ENCODE measurements around the gene KCNQ1.

KCNQ1 gene

DNA sequence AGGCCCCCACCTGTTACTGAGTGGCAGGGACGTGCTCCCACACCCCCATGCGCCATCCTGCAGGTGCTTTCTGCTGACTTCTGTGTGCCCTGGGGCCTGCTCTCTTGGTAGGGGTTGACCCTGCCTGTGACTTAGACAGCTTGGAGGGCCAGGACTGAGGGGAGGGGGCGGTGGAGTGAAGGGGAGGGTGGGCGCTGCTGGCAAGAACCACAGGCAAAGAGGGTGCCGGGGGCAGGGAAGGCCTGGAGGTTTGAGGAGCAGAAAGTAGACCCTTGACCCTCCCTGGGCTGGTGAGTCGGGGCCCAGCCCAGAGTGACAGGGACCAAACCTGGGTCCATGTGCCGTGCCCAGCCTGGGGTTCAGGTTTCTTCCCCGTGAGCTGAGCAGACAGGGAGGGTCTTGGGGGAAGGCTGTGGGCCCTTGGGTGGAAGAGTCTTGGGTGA lies 17.8 kb downstream of the KCNQ1 start:
- DNase-seq: no peak

DNA sequence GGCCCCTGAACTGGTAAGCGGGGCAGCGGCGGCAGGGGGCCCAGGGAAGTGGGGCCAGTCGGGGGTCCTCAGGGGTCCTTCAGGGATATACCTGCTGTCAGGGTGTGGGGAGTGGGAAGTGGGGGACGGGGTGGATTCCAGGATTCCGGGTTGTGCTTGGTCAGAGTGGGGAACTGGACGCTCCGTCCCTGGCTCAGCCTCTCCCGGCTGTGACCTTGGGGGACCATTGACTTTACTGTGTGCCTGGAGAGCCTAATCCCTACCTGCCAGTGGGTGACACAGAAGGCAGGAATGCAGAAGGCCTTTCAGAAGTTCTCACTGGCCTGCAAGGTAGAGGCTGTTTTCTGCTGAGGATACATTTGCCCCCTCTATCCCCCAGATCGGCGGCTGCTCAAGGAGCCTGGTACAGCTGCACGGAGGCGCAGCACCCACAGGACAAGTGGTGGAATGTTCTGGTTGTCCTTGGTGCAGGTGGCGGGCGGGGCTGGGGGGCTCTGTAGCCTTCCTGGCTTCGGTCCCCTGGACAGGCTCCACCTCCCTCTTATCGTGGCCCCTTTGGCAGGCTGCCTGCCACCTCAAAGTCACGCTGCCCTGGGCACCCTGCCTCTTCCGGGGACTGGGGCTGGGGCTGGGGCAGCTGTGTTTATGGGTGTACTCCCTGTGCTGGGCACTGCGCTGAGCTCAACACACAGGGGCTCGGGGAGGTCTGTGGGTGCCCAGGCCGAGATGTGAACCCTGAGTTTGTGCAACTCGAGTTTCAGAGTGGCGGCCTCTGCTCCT lies 18.4 kb downstream of the KCNQ1 start:
- DNase-seq: no peak

DNA sequence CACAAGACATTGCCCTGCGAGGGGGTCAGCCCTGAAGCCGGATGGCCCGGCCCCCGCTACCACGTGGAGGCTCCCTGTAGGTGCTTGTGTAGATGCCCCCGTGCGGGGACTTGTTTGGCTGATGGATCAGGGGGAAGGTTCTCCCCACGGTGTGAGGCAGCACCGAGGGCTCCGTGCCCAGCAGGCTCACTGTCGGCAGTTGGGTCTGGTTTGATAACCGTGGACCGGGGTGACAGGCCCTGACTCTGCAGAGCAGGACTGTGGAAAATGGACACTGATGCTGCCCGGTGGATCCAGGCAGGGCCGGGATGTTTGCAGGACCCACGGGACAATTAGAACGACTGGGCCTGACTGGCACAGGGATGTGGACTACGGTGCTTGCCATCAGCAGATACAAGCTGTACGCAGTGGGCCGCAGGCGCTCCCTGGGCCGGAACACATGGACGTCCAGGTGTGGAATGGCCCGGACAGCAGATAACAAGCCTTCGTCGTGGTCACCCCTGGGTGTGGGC lies 19.0 kb downstream of the KCNQ1 start:
- no peak for DNase-seq

DNA sequence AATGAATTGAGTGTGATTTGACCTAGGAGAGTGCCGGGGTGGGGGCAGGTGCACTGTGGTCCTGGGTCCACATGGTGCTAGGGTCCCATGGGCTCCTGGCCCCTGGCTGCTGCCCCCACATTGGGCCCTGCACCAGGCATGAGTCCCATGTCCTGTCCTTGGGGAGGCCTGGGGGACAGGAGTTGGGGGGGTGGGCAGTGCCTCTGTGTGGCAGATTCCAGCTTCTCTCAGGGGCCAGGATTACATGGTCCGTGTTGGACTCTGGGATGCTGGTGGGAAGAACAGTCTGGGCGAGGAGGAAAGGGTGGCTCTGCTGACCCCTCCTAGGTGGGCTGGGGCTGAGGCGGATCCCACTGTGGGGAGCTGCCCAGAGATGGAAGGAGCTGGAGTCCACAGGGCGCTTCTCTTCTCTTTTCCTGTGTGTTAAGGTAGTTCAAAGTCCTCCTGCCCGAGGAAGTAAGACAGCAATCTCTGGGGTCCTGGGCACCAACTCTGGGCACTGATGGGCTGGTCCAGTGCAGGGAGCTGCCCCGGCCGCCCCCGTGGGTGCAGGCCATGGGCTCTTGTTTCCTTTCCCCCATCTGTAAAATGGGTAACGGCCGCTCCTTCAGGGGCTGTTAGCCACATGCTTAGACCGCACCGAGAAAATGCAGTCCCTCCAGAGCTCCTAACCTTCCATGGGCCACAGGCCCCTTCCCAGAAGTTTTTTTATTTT lies 19.8 kb downstream of the KCNQ1 start:
- DNase-seq: no peak

DNA sequence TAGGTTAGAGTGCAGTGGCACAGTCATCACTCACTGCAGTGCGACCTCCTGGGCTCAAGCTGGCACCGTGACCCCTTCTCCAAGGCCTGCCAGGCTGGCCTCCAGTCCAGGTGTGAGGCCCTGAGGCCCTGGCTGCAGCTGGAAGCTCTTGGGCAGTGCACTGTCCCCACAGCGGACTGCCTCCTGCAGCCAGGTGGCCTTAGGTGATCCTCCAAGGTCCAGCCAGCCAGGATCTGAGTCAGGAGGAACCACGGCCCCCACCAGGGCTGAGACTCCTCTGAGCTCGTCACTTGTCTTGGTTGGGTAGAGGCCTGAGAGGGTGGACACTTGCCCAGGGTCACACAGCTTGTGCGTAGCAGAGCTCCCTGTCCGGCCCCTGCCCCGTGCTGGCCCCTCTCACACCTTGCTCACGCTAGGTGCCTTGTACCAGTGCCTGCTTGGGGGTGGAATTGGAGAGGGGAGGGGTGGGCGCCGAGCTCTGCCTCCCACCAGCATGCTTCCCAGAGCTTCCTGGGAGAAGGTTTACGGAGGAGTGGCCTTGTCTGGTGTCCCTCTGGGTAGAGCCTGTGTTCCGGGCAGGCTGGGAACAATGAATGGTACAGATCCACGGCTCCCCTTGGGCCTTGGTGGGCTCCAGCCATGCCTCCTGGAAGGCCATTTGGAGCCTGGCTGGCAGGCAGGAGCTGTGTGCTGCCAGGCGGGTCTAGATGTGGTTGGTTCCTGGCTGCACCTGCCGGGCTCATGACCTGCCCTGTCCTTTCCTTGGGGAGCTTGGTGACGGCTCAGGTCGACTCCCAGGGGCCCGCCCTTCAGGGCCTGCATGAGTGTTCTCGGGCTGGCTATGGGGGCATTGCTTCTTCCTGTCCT lies 20.6 kb downstream of the KCNQ1 start:
- DNase-seq: no peak

DNA sequence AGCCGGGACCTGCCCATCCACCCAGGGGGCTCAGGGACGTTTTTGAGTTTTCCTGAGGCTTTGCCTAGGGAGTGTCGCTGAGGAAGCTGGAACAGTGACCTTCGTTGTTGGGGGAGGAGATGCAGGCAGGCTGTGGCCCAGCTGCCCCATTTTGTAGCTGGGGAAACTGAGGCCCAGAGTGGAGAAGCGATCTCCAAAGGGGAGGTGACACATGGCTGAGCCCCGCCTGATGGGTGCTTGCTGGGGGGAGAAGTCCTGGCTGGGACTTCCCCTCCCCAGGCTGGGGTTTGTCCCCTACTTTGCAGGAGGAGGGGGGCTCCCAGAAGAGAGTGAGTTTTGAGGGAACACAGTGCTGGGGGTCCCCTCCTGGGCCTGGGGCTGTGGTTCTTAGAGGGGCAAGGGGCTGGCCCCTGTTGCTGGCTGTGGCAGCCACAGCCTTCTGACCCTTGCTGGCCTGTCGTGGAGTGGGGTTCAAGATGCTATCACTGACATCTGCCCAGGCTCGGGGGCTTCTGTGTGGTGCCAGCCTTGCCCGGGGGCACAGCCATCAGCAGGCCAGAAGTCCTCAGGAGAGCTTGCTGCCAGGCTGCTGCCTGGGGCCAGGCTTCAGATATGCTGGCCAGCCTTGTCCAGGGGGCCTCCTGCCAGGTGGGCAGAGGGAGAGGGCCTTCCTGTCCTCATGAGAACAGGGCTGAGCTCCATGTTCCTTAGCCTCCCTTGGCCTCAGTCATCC lies 21.4 kb downstream of the KCNQ1 start:
- DNase-seq: no peak

DNA sequence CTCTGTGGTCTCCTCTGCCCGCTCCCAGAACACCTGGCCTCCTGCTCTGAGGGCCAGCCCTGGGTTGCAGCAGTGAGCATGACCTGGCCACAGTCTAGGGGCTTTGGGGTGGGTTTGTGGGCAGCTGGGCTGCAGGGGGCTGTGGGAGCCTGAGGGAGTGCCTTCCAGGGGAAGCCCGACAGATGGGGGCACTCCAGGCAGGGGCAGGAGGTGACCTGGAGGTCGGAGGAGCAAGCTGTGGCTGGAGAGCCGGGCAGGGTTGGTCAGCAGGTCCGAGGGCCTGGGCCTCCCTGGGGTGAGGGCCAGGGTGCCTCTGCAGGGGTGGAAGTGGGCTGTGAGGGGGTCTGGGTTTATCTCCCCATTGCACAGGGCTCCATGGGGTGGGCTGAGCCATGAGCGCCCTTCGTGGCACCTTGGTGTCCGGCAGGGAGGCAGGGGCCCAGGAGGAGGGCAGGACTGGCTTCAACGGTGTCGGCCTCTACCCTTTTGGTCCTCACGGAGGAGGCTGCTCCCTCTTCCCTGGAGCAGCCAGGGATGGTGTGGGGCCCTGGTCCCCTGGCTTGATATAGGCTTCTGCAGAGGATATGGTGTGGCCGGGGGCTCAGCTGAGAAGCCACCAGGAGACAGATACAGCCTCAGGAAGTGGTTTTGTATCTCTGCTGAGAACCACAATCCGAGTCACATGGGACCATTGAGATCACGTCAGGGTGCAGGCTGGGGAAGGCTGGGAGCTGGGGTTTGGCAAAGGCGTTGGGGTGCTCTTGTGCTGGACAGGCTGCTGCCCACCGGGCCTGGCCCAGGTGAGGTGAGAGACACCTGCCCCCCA lies 22.3 kb downstream of the KCNQ1 start:
- peak; percentile 48 for DNase-seq

DNA sequence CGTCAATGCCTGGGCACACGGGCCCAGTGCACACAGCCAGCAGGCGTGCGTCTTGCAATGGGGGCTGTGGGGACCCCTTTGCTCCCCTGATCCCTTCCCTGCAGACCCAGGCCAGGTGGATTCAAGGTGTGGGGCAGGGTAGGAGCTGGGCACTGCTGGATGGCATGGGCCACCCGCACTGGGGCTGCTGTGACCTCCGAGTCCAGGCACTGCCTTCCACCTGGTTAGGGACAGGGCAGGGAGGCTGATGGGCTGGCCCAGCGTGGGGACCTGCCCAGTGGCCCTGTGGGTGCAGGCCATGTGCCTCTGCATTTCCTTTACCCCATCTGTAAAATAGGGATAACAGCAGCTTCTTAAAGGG lies 22.9 kb downstream of the KCNQ1 start:
- DNase-seq: no peak

DNA sequence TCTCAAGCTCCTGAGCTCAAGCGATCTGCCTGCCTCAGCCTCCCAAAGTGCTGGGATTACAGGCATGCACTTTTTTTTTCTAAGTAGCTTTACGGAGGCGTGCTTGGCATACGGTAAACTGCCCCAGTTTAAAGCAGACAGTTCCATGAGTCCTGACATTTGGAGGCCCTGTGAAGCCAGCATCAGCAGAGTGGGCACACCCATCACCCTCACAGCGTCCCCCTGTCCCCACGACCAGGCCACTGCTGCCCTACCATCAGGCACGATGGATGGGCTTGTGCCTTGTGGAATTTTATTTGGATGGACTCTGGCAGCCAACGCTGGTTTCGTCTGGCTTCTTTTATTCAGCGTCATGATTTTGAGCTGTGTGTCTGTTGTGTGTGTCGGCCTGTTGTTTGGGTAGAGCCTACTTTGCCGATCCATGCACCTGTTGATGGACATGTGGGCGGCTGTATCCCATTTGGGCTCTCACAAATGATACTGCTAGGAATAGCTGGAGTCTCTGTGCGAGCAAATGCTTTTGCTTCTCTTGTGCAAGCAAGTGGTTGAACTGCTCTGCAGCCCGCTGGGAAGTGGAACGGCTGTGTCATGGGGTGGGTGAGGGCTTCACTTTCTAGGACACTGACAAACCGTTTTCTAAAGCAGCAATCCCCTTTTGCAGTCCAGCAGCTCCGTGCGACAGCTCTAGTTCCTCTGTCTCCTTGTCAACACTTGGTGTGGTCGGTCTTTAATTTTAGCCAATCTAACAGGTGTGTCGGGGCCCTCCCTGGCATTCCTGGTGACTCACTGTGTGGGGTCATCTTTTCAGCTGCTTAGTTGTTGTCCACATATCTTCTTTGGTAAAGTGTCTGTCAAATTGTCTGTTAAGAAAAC lies 23.8 kb downstream of the KCNQ1 start:
- DNase-seq: no peak

DNA sequence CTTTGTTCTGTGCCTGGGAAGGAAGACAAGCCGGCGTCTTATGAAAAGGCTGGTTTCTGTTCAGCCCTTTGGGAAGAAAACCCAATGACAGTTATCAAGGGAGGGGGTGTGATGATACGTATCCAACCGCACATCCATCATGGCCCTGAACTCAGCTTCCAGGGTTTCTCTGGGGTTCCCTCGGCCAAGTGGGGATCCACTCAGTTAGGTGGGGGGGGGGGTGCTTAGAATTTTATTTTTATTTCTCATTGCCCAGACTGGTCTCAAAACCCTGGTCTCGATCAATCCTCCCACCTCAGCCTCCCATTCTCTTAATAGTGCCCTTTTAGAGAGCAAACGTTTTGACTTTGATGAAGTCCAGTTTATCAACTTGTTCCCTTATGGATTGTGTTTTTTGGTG lies 25.7 kb downstream of the KCNQ1 start:
- no peak for DNase-seq

DNA sequence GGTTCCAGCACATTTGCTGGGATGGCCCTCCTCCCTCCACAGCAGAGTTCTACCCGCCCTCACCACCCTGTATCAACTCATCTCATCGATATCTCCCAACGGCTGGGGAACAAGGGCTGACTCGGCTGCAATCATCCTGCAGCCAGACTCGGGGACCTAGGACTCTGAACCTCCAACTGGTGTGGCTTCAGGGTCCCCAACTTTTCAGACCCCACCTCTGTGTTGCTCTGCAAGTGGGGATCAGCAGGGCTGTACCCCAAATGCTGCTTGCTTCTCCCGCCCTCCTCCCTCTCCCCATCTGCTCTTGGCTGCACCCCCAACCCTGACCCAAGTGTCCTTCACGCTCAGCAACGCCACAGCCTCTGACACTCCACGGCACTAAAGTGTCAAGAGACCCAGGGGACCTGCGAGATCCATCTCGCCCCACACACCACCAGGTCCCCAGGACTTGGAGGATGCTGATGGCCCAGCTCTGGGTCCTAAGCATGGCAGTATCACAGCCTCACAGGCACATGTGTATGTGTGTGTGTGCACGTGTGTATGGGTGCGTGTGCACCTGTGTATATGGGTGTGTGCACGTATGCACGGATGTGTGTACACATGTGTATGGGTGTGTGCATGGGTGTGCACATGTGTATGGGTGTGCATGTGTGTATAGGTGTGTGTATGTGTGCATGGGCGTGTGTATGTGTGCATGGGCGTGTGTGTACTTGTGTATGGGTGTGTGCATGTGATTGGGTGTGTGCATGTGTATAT lies 26.4 kb downstream of the KCNQ1 start:
- no peak for DNase-seq

DNA sequence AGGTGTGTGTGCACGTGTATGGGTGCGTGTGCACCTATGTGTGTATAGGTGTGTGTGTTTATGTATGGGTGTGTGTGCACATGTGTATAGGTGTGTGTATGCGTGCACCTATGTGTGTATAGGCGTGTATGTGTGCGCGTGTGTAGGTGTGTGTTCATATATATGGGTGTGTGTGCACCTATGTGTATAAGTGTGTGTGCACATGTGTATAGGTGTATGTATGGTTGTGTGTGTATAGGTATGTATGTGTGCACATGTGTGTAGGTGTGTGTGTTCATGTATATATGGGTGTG lies 26.9 kb downstream of the KCNQ1 start:
- DNase-seq: no peak

DNA sequence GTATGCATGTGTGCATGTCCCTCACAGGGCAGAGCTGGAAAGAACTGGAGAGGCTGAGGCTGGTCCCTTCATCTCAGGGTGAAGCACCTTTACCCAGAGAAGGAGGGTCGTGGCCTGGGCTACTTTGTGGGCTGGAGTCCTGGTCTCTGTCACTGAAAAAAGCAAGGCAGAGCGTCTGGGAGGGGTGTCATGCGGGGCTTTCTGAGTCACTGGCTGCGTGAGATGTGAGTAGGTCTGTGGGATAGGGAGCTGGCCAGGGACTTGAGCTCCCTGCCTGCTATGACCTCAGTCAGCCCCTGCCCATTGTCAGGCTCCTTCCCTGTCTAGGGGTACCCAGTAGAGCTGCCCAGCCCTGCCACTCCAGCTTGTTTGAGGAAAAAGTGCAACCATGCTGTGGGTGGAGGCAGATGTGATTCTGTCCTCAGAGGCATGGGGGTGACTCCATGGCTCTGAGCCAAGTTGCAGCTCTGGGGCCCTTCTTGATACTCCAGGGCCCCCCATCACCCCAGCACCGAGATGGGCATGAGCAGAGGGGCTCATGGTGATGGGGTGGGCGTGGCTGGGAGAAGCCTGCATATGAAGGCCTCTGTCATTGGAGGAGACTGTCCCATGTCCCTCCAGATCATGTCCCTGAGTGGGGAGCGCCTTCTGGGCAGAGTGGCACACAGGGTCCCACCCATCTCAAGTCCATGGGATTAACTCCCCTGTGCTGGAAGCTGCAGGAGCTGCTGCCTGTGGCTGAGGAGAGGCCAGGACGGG lies 27.8 kb downstream of the KCNQ1 start:
- DNase-seq: no peak

DNA sequence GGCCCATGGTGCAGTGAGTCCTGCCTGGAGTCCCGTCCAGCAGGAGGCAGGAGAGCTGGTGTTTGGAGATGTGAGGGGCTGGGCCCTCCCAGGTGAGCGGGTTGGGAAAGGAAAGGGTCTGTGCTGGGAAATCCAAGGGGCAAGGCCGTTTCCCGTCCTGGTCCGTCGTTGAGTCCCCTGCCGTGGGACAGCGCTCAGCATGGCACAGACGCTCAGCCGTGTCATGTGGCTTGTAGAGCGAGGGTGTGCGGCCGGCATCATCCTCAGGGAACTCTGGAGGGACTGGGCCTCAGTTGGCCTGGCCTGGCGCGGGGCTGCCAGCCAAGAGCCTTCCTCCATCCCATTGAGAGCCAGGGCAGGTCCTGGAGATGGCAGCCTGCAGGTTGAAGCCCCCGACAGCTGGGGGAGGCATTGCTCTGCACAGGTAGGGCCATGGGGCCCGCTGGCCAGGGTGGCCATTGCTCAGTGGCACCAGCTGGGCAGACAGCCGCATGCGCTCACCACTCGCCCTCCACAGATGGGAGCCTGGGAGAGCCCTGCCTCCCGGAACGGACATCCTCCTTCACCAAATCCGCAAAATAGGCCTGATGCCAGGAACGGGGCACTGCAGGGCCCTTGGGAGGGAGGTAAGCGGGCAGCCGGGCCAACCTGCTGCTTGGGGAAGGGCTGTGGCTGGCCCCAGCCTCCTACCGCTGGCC lies 28.7 kb downstream of the KCNQ1 start:
- DNase-seq: no peak

DNA sequence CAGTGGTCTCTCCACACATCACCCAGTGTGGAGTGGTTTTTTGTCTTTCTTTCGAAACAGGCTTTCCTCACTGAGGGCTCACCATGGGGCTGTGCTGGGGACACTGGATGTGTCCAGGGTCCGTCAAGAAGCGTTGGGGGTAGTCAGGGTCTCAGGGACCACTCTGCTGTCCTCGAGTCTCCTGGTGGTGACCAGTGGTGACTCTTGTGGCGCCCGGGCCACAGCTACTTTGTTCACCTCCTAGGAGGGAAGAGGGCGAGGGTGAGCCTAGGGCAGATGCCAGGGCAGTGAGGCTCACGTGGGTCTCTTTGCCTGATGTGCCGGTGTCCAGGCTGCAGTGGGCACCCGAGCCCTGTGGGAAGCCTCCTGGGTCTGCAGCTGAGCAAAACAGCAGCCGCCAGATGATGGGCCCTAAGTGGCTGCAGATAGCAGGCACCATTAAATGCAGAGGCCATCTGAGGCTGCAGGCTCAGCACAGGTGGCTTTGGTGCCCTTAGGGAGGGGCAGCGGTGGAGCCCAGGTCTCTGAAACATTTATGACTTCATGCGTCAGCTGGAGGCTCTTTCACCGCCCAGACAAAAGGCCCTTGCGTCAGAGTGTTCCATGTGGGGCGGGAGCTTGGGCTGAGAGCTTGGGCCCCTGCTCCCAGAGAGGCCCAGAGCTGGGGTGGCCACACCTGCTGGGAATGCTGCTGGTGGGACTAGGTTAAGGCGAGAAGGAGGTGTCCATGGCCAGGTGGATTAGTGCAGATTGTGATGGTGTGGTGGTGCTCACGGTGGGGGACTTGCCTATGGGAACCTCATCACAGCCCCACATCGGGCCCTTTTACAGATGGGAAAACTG lies 29.5 kb downstream of the KCNQ1 start:
- DNase-seq: no peak

DNA sequence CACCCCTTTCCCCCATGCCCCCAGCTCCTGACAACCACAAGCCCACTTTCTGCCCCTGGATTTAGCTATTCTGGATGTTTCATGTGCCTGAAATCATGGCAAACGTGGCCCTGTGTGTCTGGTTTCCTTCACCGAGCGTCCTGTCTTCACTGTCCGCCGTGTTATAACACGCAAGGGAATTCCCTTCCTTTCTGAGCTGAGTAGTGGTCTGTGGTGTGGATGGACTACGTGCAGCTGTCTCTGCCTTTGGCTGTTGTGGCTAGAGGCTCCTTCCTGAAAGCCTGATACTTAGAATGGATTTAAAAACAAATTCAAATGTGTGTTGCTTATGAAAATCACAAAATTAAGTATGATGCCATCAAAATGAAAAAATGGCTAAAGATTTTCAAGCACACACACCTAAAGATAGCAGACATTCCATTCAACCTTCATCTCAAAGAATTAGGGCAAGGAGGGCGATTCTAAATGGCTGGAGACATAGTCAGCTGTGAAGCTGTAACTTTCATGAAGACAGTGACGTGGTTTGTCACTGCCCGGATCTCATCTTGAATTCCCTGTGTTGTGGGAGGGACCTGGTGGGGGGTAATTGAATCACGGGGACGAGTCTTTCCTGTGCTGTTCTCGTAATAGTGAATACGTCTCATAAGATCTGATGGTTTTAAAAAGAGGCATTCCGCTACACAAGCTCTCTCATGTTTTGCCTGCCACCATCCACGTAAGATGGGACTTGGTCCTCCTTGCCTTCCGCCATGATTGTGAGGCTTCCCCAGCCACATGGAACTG lies 30.5 kb downstream of the KCNQ1 start:
- no peak for DNase-seq

DNA sequence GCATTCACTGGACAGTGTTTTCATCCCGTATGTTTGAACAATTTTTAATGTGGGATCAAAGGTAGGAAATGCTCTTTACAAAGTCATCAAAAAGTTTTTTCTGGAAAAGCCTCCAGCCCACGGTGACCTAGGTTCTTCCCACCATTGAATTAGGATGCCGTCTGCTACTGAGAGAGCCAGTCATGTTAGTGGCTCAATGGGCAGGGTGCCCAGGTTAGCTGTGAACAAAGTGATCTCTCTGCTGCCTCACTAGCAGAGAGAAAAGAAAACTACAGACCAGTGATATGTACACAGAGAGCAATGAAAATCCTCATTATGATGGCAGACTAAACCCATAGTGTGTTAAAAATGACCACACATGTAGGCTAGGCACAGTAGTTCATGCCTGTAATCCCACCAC lies 32.4 kb downstream of the KCNQ1 start:
- no peak for DNase-seq

Measured in stimulated activated CD4-positive, alpha-beta T cell treated with anti-CD3 and anti-CD28 coated beads, Interleukin-4, amount 100 ng/mL, for 24 hours (primary cell).